Astrocyte (in vitro differentiated cells and primary cell): ENCODE results near the gene ARL15.

Experiments used
- CTCF ChIP-seq: IDR thresholded peaks from 2 replicates; pipeline ENCODE4 v1.5.1; 2011; ENCODE audit warnings: low read depth, mild to moderate bottlenecking, inconsistent platforms, low read length, moderate library complexity; ENCODE audit not compliant: insufficient read depth
- EZH2 ChIP-seq: IDR thresholded peaks from 2 replicates; pipeline ENCODE4 v1.6.1; 2012; ENCODE audit warnings: mild to moderate bottlenecking, low read length, inconsistent platforms; ENCODE audit not compliant: insufficient read depth

- no peak for TF ChIP-seq CTCF
- TF ChIP-seq EZH2 = no peak
Observed at GRCh38 chr5:54045077-54045792, 265.1 kb downstream of the ARL15 start.
